ENCODE results near the gene CMTM7. TPM values are rescaled to one million over a fixed set of nuclear protein-coding genes. Genes with fewer than 3 reads are reported as not detected.

The CMTM7 gene, protein sequence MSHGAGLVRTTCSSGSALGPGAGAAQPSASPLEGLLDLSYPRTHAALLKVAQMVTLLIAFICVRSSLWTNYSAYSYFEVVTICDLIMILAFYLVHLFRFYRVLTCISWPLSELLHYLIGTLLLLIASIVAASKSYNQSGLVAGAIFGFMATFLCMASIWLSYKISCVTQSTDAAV
- total RNA-seq, result 10 to 100 TPM in 1 of 2 donors, 1 to 10 TPM in 1; 8.0 to 10.2 TPM
- long read RNA-seq, partial matches to known transcripts, result 0 of 4 reads
- long read RNA-seq, other reads (novel, unspliced or antisense), result 0 of 4 reads

DNA sequence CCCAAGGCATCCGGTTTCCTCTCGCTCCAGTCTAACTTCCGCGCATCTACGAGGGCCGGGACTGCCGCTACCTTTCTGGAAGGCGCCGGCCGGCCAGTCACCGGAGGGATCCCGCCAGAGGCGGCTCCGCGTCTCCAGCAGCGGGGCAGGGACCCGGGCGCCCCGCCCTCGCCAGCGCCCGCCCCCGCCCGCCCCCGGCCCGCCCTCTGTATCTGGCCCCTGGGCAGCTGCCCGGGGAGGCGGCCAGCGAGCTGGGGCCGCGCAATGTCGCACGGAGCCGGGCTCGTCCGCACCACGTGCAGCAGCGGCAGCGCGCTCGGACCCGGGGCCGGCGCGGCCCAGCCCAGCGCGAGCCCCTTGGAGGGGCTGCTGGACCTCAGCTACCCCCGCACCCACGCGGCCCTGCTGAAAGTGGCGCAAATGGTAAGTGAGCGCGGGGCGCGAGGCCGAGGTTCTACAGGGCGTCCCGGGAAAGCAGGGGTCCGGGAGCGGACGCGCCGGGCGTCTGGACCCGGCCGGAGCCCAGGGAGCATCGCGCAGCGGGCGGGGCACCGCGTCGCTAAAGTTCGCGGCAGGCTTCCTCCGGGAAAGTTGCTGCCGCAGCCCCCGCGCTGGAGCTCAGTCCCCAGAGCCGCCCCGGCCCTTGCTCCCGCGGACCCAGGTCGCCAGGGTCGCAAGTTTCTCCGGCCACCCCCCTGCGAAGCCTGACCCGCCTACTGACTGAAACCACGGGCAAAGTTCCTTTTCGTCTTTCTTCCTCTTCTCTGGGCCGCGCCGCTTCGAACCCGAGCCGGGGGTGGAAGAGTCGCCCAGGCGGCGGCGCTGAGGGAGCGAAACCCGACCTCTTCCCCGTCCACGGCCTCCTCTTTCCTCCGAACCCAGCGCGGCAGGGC is at the start of gene CMTM7:
CMTM7 (plus strand) TSS at position 211 of the 893 bp plus-strand sequence; CDS start at position 265, 54 bp downstream.
- peak; percentile 93 to 95 for ATAC-seq

DNA sequence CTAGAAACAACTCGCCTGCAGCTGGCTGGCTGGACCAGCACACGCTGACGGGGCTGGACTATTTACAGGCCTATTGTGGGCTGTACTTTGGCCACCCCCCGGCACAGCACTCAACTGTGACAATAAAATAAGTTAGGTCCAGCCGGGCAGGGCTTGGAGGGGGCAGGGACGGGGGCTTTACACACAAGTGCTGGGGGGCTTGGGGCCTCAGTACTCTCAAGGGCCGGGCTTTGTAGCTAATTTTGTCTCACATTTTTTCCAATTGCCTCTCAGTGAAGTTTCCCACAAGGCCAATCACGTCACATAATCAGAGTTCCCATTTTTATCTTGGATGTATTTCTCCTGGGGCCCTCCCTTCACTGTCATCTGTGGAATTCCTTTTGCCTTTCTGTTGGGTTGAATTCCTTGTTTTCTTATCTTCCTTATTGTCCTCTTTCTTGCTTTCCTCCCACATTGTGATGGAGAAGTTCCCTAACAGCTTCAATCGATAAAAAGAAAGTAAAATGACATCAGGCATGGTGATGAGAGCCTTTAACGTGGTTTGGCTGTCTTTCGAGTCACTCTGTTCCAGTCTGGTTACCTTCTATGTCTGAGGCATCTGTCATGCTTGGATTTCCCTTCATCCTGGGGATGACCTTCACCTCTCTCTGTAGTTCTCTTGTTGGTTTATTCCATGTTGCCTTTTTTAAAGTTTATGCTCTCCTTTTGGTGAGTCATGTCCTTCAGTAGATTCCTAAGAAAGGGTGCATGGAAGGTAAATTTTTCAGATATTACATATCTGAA is 44.1 kb upstream of the CMTM7 start:
- ATAC-seq (peak; percentile 62 to 83), DNase-seq (peak; percentile 45)
- intact Hi-C loops (cut with DNase I), result no loop called here

More for the DNA sequence above, at the start of gene CMTM7:
- intact Hi-C loops (cut with DNase I), result no loop called here
- peak; percentile 79 for DNase-seq

DNA sequence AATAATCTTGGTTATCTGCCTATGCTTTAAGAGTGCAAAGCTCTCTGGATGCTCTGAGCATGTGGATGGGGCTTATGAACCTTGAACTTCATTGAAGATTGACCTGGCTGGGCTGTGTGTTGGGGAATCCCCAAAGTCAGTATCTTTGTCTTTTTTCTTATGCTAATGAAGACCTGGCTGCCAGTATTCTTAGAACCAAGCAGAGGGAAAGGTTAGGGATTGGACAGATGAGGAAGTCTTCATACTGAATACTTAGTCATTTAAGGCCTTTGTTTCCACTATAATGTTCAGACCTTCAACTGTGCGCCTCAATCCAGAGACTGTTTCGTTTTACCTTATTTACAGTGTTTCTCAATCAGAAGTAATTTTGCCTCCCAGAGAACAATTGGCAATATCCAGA is 42.5 kb upstream of the CMTM7 start:
- intact Hi-C loops (cut with DNase I), result no loop called here
- DNase-seq (no peak), ATAC-seq (no peak)

- ATAC-seq (no peak), DNase-seq (no peak)
- intact Hi-C loops (cut with DNase I), result no loop called here
Measured at GRCh38 chr3:32352563-32352962, 39.1 kb upstream of the CMTM7 start.

GRCh38 chr3:32353351-32353750 is 38.3 kb upstream of the CMTM7 start:
- intact Hi-C loops (cut with DNase I), result no loop called here
- ATAC-seq, result no peak
- no peak for DNase-seq

- intact Hi-C loops (cut with DNase I), result no loop called here
- no peak for DNase-seq
- no peak for ATAC-seq
Measured at GRCh38 chr3:32354362-32354778, 37.3 kb upstream of the CMTM7 start.

GRCh38 chr3:32355751-32356291 is 35.8 kb upstream of the CMTM7 start:
- ATAC-seq (no peak), DNase-seq (no peak)
- intact Hi-C loops (cut with DNase I), result no loop called here

DNA sequence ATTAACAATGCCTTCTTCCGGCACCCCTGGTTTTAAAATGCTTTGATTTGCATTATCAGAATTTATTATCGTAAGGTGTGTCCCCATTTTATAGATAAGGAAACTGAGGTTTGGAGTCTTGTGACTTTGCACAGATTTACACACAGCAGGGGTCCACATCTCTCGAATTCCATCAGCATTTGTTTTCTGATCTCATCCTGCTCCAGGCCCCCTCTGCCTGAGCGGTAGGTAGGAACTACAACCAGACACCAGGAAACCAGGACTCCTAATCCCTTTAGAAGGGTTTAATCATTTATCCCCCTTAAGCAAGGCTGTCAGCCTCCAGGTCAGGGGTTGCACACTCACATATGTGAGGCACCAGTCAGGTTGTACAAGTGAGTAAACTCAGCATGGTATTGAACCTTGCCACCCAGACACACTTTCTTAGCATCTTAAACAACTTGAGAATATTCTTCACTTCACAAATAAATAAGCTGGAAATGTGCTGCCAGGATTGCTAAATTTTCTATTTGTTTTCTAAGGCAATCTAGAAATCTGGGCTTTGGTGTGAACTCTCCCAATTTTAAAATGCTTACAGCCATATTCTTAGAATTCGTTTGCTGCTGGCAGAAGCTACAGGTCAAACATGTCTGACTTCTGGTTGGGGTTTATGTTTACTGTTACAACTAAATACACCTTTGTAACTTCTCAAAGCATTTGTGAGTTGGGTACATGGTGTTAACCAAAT is 31.7 kb upstream of the CMTM7 start:
- no peak for DNase-seq
- intact Hi-C loops (cut with DNase I), result no loop called here
- no peak for ATAC-seq

DNA sequence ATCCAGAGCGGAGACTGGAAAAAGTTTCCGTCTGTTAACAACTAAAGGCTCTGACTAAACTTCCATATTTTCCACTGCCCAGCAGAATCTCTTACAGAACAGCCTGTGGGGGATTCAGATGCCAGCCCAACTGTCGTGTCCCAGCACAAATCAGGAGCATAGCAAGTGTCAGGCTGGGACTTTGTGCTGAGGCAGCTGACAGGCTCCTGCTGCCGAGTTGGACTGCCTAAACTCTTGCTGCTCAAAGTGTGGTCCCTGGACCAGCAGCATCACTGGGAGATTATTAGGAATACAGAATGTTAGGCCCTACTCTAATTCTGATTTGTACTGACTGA is 31.2 kb upstream of the CMTM7 start:
- intact Hi-C loops (cut with DNase I), result no loop called here
- DNase-seq (no peak), ATAC-seq (no peak)

GRCh38 chr3:32366638-32367397 is 24.8 kb upstream of the CMTM7 start:
- intact Hi-C loops (cut with DNase I), result no loop called here
- no peak for ATAC-seq
- no peak for DNase-seq

GRCh38 chr3:32367442-32367841 is 24.2 kb upstream of the CMTM7 start:
- intact Hi-C loops (cut with DNase I), result no loop called here
- DNase-seq, result no peak
- no peak for ATAC-seq

DNA sequence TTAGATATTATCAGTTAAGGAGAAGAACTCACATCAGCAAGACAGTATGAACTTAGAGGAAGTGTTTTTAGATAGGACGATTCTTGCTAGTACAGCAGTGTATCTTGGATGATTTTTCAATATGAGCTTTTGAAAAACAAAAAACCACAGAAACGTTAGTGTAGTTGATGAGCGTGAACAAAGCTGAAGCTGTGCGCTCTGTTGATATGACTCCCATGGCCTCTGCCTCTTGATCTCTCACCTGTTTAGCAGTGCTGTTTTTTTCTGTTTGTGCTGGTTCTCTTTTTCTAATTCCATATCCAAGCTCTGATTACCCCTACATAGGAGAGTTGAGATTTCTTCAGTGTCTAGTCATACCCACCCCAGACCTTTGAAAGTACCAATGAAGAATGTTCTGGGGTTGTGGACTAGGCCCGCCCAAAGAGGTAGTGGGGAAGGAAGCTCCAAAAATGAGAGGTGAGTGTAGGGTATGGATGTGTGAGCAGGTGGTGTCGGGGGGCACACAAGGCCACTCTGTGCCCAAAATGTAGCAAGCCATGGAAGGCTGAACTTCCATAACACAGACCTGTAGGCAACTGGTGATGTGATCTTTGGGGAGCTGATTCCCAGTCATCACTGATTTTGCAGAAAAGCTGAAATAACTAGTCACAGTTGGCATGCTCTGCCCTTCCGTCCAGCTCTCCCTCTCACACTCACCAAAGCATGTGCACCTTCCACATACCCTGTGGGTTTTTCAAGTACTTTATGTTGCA is 20.0 kb upstream of the CMTM7 start:
- DNase-seq, result no peak
- no peak for ATAC-seq
- intact Hi-C loops (cut with DNase I), result no loop called here

GRCh38 chr3:32372213-32372490 is 19.5 kb upstream of the CMTM7 start:
- ATAC-seq (no peak), DNase-seq (no peak)
- intact Hi-C loops (cut with DNase I), result no loop called here

GRCh38 chr3:32373276-32373675 is 18.4 kb upstream of the CMTM7 start:
- ATAC-seq (no peak), DNase-seq (no peak)
- intact Hi-C loops (cut with DNase I), result no loop called here

- DNase-seq (no peak), ATAC-seq (no peak)
- intact Hi-C loops (cut with DNase I), result loop anchor here in 1 of 2 donors (2.0 kb wide), 1 partner anchor 95 kb away; no protein-coding TSS in a partner anchor
Measured at GRCh38 chr3:32373844-32374243, 17.8 kb upstream of the CMTM7 start.

DNA sequence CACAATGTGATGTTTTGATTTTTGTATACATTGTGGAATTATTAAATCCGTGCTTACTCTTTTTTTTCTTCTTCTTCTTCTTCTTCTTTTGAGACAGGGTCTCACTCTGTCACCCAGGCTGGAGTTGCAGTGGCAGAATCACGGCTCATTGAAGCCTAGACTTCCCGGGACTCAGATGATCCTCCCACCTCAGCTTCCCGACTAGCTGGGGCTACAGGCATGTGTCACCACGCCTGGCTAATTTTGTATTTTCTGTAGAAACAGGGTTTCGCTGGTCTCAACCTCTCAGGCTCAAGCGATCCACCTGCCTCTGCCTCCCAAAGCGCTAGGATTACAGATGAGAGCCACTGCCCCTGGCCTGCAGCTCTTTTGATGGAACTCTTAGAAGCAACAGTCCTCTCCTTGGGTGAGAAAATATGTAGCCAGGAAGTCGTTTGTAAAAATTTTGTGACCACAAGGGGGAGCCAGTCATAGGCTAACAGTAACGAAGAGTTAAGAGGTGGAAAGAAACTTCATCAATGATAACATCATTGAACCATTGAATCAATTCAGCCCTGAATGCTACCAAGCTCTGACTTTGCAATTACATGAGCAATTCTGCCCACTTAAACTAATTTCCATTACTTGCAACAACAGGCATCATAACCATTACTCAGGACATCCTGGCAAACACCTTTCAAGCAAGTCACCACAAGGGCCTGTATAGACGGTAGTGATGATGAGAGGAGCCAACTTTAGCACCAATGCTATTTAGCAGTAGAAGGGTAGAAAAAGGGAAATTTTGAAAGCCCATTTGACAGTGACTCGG is 16.7 kb upstream of the CMTM7 start:
- DNase-seq, result peak; percentile 32
- intact Hi-C loops (cut with DNase I), result loop anchor here in 1 of 2 donors (2.0 kb wide), 1 partner anchor 94 kb away; no protein-coding TSS in a partner anchor
- peak; percentile 41 to 63 for ATAC-seq

DNA sequence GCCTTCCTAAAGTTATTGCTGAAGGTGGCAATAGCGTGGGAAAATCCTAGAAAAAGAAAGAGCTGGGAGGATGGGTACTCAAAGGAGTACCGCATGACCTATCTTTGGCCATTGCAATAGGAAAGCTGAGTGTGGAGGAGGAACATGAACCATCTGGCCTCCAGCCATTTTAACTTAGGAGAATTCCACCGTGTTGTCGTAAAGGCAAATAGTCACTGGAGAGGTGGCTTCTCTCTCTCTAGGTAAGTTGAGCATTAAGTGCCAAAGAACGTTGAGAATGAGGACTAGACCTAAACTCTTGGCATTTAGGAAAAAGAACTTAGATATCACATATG is 16.1 kb upstream of the CMTM7 start:
- ATAC-seq (no peak), DNase-seq (no peak)
- intact Hi-C loops (cut with DNase I), result loop anchor here in 1 of 2 donors (2.0 kb wide), 1 partner anchor 93 kb away; no protein-coding TSS in a partner anchor
